Measurements from ENCODE around the gene LPIN1. TPM values are rescaled to one million over a fixed set of nuclear protein-coding genes. Genes with fewer than 3 reads are reported as not detected.
A peak's percentile ranks its signal among the peaks of the same experiment; 100 is the strongest.

LPIN1 gene
- total RNA-seq, 1 donor from 2014 or later = 18.3 TPM

DNA sequence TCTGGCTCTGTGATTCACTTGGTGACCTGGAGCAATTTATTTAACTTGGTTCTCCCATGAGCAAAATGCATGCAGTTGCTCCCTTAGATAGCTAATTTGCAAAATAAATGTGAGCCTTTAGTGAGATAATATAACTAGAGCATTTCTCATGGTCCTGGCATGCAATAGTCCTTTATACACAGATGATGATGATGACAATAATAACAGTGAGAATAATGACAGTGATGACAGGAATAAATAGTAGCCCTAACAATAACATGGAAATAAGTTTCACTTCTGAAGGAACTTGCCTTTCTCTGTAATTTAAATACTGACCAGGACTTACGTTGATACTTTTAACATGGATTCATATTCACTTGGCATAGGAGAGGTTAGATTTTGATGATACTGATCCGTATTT, 49.2 kb downstream of the LPIN1 start:
- H3K27ac Mint-ChIP-seq = no peak overlapping the region
- H3K4me3 Mint-ChIP-seq (ENCODE audit: low read depth) = no peak overlapping the region
- no peak for TF ChIP-seq CTCF (IDR thresholded peaks at IDR 0.05; ENCODE audit: unreplicated experiment)
- H3K9me3 Mint-ChIP-seq (ENCODE audit: low read depth) = no peaks in the 10 kb centered on the region
- H3K4me1 Mint-ChIP-seq (ENCODE audit: low read depth) = no peaks in the 10 kb centered on the region
- no peak for DNase-seq (ENCODE audit: low spot score, unreplicated experiment)
- no peaks in the 10 kb centered on the region for H3K27me3 Mint-ChIP-seq
- H3K36me3 Mint-ChIP-seq (ENCODE audit: insufficient read depth) = peaks cover 34% of the 10 kb centered on the region

- Mint-ChIP-seq H3K27me3 (no peaks in the 10 kb centered on the region), H3K36me3 (ENCODE audit: insufficient read depth) (peaks cover 31% of the 10 kb centered on the region), H3K4me3 (ENCODE audit: low read depth) (no peak overlapping the region), H3K9me3 (ENCODE audit: low read depth) (no peaks in the 10 kb centered on the region), H3K4me1 (ENCODE audit: low read depth) (no peaks in the 10 kb centered on the region), H3K27ac (peak overlapping the region; percentile 42)
- DNase-seq (ENCODE audit: low spot score, unreplicated experiment) = no peak
- no peak for TF ChIP-seq CTCF (IDR thresholded peaks at IDR 0.05; ENCODE audit: unreplicated experiment)
These were observed 50.0 kb downstream of the LPIN1 start for GRCh38 chr2:11796190-11797171.

DNA sequence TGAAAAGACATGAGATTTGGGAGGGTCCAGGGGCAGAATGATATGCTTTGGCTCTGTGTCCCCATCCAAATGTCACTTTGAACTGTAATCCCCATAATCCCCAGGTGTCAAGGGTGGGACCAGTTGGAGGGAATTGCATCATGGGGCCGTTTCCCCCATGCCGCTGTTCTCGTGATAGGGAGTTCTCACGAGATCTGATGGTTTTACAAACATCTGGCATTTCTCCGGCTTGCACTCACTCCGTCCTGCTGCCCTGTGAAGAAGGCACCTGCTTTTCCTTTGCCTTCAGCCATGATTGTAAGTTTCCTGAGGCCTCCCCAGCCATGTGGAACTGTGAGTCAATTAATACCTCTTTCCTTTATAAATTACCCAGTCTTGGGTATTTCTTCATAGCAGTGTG, 51.4 kb downstream of the LPIN1 start:
- H3K4me1 Mint-ChIP-seq (ENCODE audit: low read depth) = no peaks in the 10 kb centered on the region
- H3K9me3 Mint-ChIP-seq (ENCODE audit: low read depth) = no peaks in the 10 kb centered on the region
- TF ChIP-seq CTCF (IDR thresholded peaks at IDR 0.05; ENCODE audit: unreplicated experiment) = no peak
- H3K4me3 Mint-ChIP-seq (ENCODE audit: low read depth) = no peak overlapping the region
- DNase-seq (ENCODE audit: low spot score, unreplicated experiment) = no peak
- peaks cover 24% of the 10 kb centered on the region for H3K36me3 Mint-ChIP-seq (ENCODE audit: insufficient read depth)
- no peak overlapping the region for H3K27ac Mint-ChIP-seq
- no peaks in the 10 kb centered on the region for H3K27me3 Mint-ChIP-seq

- no peak for TF ChIP-seq CTCF (IDR thresholded peaks at IDR 0.05; ENCODE audit: unreplicated experiment)
- no peaks in the 10 kb centered on the region for H3K4me1 Mint-ChIP-seq (ENCODE audit: low read depth)
- H3K36me3 Mint-ChIP-seq (ENCODE audit: insufficient read depth) = peaks cover 19% of the 10 kb centered on the region
- no peaks in the 10 kb centered on the region for H3K9me3 Mint-ChIP-seq (ENCODE audit: low read depth)
- no peak for DNase-seq (ENCODE audit: low spot score, unreplicated experiment)
- no peak overlapping the region for H3K27ac Mint-ChIP-seq
- no peak overlapping the region for H3K4me3 Mint-ChIP-seq (ENCODE audit: low read depth)
- H3K27me3 Mint-ChIP-seq = no peaks in the 10 kb centered on the region
These were observed 52.4 kb downstream of the LPIN1 start for GRCh38 chr2:11798701-11799435.

DNA sequence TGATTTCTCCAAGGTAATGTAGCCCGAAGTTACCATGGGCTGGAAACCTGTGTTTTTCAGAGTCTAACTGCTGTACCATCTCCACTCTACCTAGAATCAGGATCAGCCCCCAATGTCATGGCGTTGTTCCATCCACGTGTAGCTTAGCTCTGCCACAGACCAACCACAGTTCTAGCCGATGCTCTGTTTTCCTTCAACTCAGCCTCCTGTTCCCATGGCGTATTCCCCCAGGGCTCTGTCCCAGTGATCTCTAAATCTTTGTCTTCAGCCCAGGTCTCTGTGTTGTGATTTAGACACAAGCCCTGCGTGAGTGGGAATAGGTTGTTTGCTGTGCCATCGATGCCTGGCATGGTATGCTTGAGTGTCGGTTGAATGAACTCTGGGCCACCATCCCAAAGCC, 53.4 kb downstream of the LPIN1 start:
- H3K4me1 Mint-ChIP-seq (ENCODE audit: low read depth) = no peaks in the 10 kb centered on the region
- no peak overlapping the region for H3K27ac Mint-ChIP-seq
- H3K27me3 Mint-ChIP-seq = no peaks in the 10 kb centered on the region
- no peak for DNase-seq (ENCODE audit: low spot score, unreplicated experiment)
- H3K9me3 Mint-ChIP-seq (ENCODE audit: low read depth) = no peaks in the 10 kb centered on the region
- no peak overlapping the region for H3K4me3 Mint-ChIP-seq (ENCODE audit: low read depth)
- H3K36me3 Mint-ChIP-seq (ENCODE audit: insufficient read depth) = peaks cover 21% of the 10 kb centered on the region
- TF ChIP-seq CTCF (IDR thresholded peaks at IDR 0.05; ENCODE audit: unreplicated experiment) = no peak

All from progenitor cell of endocrine pancreas (in vitro differentiated cells).